ENCODE data around the gene IL4.

Gene IL4

DNA sequence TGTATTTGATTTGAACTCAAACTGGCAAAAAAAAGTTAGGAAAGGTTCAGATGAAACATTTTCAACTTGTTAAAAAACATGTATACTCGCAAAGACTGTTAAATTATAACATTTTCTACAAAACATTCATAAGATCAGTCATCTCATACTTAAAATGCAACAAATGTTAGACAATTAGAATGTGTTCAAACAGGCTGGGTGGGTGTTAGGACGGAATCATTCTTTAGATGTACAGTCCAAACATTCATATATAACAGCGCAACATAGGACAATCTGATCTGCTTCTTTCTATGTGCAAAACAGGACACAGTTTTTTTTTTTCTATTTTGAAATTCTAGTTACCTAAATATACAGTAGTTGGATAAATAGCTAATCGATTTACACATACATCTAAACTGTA is 22.2 kb downstream of the IL4 start:
- Histone ChIP-seq H3K18ac (ENCODE audit: low read length) (no peak overlapping the region), H3K4ac (ENCODE audit: low read length) (no peak overlapping the region), H3K79me1 (ENCODE audit: low read depth, low read length) (no peaks in the 10 kb centered on the region), H2BK5ac (ENCODE audit: low read length) (no peak overlapping the region), H3K23ac (ENCODE audit: low read depth, low read length, poor library complexity) (no peak overlapping the region), H2AFZ (ENCODE audit: low read length) (no peak overlapping the region), H3K27me3 (ENCODE audit: control insufficient read depth in 3 of 3, insufficient read depth in 3 of 3, low read depth in 1 of 3, low read length in 3 of 3) (no peaks in the 10 kb centered on the region), H2BK120ac (ENCODE audit: low read depth, low read length) (no peak overlapping the region), H3K14ac (ENCODE audit: low read length) (no peak overlapping the region), H3K9ac (ENCODE audit: low read depth, low read length, poor library complexity) (no peak overlapping the region), H4K91ac (ENCODE audit: low read depth, low read length, poor library complexity) (no peak overlapping the region), H3K9me3 (replicated peaks in 1 of 2; ENCODE audit: control insufficient read depth in 2 of 2, insufficient read depth in 1 of 2, low read depth in 1 of 2, low read length in 2 of 2) (no peaks in the 10 kb centered on the region), H2BK15ac (ENCODE audit: low read length) (no peak overlapping the region), H3K4me3 (ENCODE audit: low read length in 2 of 2) (no peak overlapping the region), H2AK5ac (ENCODE audit: low read depth, low read length) (no peak overlapping the region), H3K36me3 (replicated peaks in 1 of 2; ENCODE audit: control insufficient read depth in 2 of 2, insufficient read depth in 2 of 2, low read length in 2 of 2) (peaks cover 14 to 37% of the 10 kb centered on the region in 2 donors), H4K8ac (ENCODE audit: low read depth, low read length) (no peak overlapping the region), H2BK12ac (ENCODE audit: low read length) (no peak overlapping the region), H3K27ac (replicated peaks; ENCODE audit: low read length) (no peak overlapping the region), H3K4me1 (ENCODE audit: control insufficient read depth in 2 of 2, insufficient read depth in 1 of 2, low read depth in 1 of 2, low read length in 2 of 2) (no peaks in the 10 kb centered on the region), H3K4me2 (ENCODE audit: insufficient read depth, low read length, poor library complexity, severe bottlenecking) (no peak overlapping the region)
- no CpG with 5 or more reads among the region's 4 CpGs for WGBS, 2 donors (ENCODE audit: extremely low coverage in 2 of 2, insufficient read length in 2 of 2, insufficient replicate concordance in 1 of 2)
- DNase-seq (ENCODE audit: low spot score) = no peak

DNA sequence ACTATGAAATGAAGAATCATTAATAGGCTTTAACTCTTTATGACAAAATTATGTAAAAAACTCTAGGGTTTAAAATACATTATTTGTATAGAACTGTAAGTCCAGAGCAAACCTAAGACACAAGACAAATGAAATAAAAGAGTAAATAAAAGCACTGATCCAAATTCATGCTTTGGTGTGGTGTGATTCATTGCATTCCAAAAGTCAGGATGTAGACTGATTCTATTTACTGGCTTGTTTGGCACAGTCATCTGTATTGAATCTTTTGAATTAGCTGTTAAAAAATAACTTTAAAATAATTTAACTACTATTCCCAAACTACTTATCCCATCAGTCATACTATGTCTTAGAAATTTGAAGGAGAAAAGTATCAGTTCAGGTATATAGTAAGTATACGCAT is 31.1 kb downstream of the IL4 start:
- Histone ChIP-seq H4K8ac (ENCODE audit: low read depth, low read length) (no peak overlapping the region), H2BK5ac (ENCODE audit: low read length) (no peak overlapping the region), H3K9me3 (replicated peaks in 1 of 2; ENCODE audit: control insufficient read depth in 2 of 2, insufficient read depth in 1 of 2, low read depth in 1 of 2, low read length in 2 of 2) (no peaks in the 10 kb centered on the region), H3K4ac (ENCODE audit: low read length) (no peak overlapping the region), H3K4me3 (ENCODE audit: low read length in 2 of 2) (no peak overlapping the region), H2AFZ (ENCODE audit: low read length) (no peak overlapping the region), H3K4me1 (ENCODE audit: control insufficient read depth in 2 of 2, insufficient read depth in 1 of 2, low read depth in 1 of 2, low read length in 2 of 2) (no peaks in the 10 kb centered on the region), H3K18ac (ENCODE audit: low read length) (no peak overlapping the region), H2BK12ac (ENCODE audit: low read length) (no peak overlapping the region), H3K9ac (ENCODE audit: low read depth, low read length, poor library complexity) (no peak overlapping the region), H2AK5ac (ENCODE audit: low read depth, low read length) (no peak overlapping the region), H2BK120ac (ENCODE audit: low read depth, low read length) (no peak overlapping the region), H3K14ac (ENCODE audit: low read length) (no peak overlapping the region), H3K36me3 (replicated peaks in 1 of 2; ENCODE audit: control insufficient read depth in 2 of 2, insufficient read depth in 2 of 2, low read length in 2 of 2) (peaks cover 9 to 36% of the 10 kb centered on the region in 2 donors), H4K91ac (ENCODE audit: low read depth, low read length, poor library complexity) (no peak overlapping the region), H3K27me3 (ENCODE audit: control insufficient read depth in 3 of 3, insufficient read depth in 3 of 3, low read depth in 1 of 3, low read length in 3 of 3) (no peaks in the 10 kb centered on the region), H3K23ac (ENCODE audit: low read depth, low read length, poor library complexity) (no peak overlapping the region), H2BK15ac (ENCODE audit: low read length) (no peak overlapping the region), H3K4me2 (ENCODE audit: insufficient read depth, low read length, poor library complexity, severe bottlenecking) (no peak overlapping the region), H3K79me1 (ENCODE audit: low read depth, low read length) (no peaks in the 10 kb centered on the region), H3K27ac (replicated peaks; ENCODE audit: low read length) (no peak overlapping the region)
- no CpG with 5 or more reads among the region's 1 CpG for WGBS, 2 donors (ENCODE audit: extremely low coverage in 2 of 2, insufficient read length in 2 of 2, insufficient replicate concordance in 1 of 2)
- no peak for DNase-seq (ENCODE audit: low spot score)

DNA sequence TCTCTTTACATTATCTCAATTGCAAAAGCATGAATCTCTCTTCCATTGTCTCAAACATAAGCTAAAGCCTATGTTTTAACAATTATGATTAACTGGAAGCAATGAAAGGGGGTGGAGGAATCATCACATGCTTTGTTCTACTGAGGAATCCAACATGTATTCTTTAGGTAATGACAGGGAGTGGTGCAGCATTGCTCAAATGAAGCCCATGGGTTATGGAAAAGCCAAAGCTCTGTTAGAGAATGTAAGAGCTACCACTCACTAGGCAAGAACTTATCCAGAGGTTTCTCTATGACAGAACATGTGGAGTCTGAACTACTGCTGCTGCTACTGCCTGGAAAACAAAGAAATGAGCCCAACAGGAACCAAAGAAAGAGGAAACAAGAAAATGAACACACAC is 34.9 kb downstream of the IL4 start:
- H3K27ac ChIP-seq (replicated peaks; ENCODE audit: low read length) = no peak overlapping the region
- no peak overlapping the region for H3K4me3 ChIP-seq (ENCODE audit: low read length in 2 of 2)
- no peak overlapping the region for H2AFZ ChIP-seq (ENCODE audit: low read length)
- no peak overlapping the region for H2BK15ac ChIP-seq (ENCODE audit: low read length)
- no peak overlapping the region for H2BK12ac ChIP-seq (ENCODE audit: low read length)
- H3K79me1 ChIP-seq (ENCODE audit: low read depth, low read length) = no peaks in the 10 kb centered on the region
- H3K4ac ChIP-seq (ENCODE audit: low read length) = no peak overlapping the region
- H3K4me1 ChIP-seq (ENCODE audit: control insufficient read depth in 2 of 2, insufficient read depth in 1 of 2, low read depth in 1 of 2, low read length in 2 of 2) = no peaks in the 10 kb centered on the region
- H2BK5ac ChIP-seq (ENCODE audit: low read length) = no peak overlapping the region
- no peak overlapping the region for H4K8ac ChIP-seq (ENCODE audit: low read depth, low read length)
- H4K91ac ChIP-seq (ENCODE audit: low read depth, low read length, poor library complexity) = no peak overlapping the region
- H3K18ac ChIP-seq (ENCODE audit: low read length) = no peak overlapping the region
- H3K27me3 ChIP-seq (ENCODE audit: control insufficient read depth in 3 of 3, insufficient read depth in 3 of 3, low read depth in 1 of 3, low read length in 3 of 3) = no peaks in the 10 kb centered on the region
- no peak overlapping the region for H3K4me2 ChIP-seq (ENCODE audit: insufficient read depth, low read length, poor library complexity, severe bottlenecking)
- peaks cover 5% of the 10 kb centered on the region in 2 donors for H3K36me3 ChIP-seq (replicated peaks in 1 of 2; ENCODE audit: control insufficient read depth in 2 of 2, insufficient read depth in 2 of 2, low read length in 2 of 2)
- no peak overlapping the region for H3K23ac ChIP-seq (ENCODE audit: low read depth, low read length, poor library complexity)
- no peak overlapping the region for H3K9ac ChIP-seq (ENCODE audit: low read depth, low read length, poor library complexity)
- no peak overlapping the region for H3K14ac ChIP-seq (ENCODE audit: low read length)
- H2BK120ac ChIP-seq (ENCODE audit: low read depth, low read length) = no peak overlapping the region
- no peak overlapping the region for H2AK5ac ChIP-seq (ENCODE audit: low read depth, low read length)
- H3K9me3 ChIP-seq (replicated peaks in 1 of 2; ENCODE audit: control insufficient read depth in 2 of 2, insufficient read depth in 1 of 2, low read depth in 1 of 2, low read length in 2 of 2) = no peaks in the 10 kb centered on the region
- DNase-seq (ENCODE audit: low spot score) = no peak

DNA sequence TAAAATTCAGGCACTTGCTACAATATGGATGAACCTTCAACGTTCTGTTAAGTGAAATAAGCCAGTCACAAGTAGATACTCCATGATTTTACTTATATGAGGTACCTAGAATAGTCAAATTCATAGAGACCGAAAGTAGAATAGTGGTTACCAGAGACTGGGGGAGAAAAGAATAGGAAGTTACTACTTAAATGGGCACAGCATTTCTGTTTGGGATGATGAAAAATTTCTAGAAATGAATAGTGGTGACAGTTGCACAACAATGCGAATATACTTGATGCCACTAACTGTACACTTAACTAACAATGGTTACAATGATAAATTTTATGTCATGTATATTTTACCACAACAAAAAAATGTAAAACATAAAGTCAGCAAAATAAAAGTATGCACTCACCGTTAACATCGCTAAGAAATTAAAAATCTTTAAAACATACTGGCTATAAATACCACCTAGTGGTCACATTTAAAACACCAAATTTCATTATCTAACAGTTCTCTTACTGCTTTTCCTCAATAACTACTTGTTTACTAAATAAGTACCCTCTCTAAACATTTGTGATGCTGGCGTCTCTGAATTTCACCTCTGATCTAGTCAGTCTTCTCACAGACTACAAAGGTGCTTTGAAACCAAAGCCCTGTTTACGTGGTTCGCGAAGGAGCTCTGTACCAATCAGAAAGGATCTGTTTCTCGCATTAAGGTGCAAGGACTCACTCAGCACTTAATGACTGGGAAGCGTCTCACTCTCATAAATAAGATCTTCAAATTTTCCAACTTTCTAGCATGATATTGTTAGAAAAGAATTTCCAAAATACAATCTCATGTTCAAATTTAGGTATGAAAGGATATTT is 40.9 kb downstream of the IL4 start:
- Histone ChIP-seq H2AFZ (ENCODE audit: low read length) (no peak overlapping the region), H2BK120ac (ENCODE audit: low read depth, low read length) (no peak overlapping the region), H3K4ac (ENCODE audit: low read length) (no peak overlapping the region), H3K23ac (ENCODE audit: low read depth, low read length, poor library complexity) (no peak overlapping the region), H3K4me1 (ENCODE audit: control insufficient read depth in 2 of 2, insufficient read depth in 1 of 2, low read depth in 1 of 2, low read length in 2 of 2) (no peaks in the 10 kb centered on the region), H3K36me3 (replicated peaks in 1 of 2; ENCODE audit: control insufficient read depth in 2 of 2, insufficient read depth in 2 of 2, low read length in 2 of 2) (peaks cover 6 to 11% of the 10 kb centered on the region in 2 donors), H3K4me2 (ENCODE audit: insufficient read depth, low read length, poor library complexity, severe bottlenecking) (no peak overlapping the region), H3K4me3 (ENCODE audit: low read length in 2 of 2) (no peak overlapping the region), H4K91ac (ENCODE audit: low read depth, low read length, poor library complexity) (no peak overlapping the region), H3K14ac (ENCODE audit: low read length) (no peak overlapping the region), H2BK12ac (ENCODE audit: low read length) (no peak overlapping the region), H3K9me3 (replicated peaks in 1 of 2; ENCODE audit: control insufficient read depth in 2 of 2, insufficient read depth in 1 of 2, low read depth in 1 of 2, low read length in 2 of 2) (no peaks in the 10 kb centered on the region), H3K27me3 (ENCODE audit: control insufficient read depth in 3 of 3, insufficient read depth in 3 of 3, low read depth in 1 of 3, low read length in 3 of 3) (no peaks in the 10 kb centered on the region), H3K27ac (replicated peaks; ENCODE audit: low read length) (no peak overlapping the region), H4K8ac (ENCODE audit: low read depth, low read length) (no peak overlapping the region), H3K18ac (ENCODE audit: low read length) (no peak overlapping the region), H2BK15ac (ENCODE audit: low read length) (no peak overlapping the region), H2BK5ac (ENCODE audit: low read length) (no peak overlapping the region), H3K9ac (ENCODE audit: low read depth, low read length, poor library complexity) (no peak overlapping the region), H3K79me1 (ENCODE audit: low read depth, low read length) (no peaks in the 10 kb centered on the region), H2AK5ac (ENCODE audit: low read depth, low read length) (no peak overlapping the region)
- WGBS, 2 donors (ENCODE audit: extremely low coverage in 2 of 2, insufficient read length in 2 of 2, insufficient replicate concordance in 1 of 2) = no CpG with 5 or more reads among the region's 11 CpGs
- DNase-seq (ENCODE audit: low spot score) = no peak
